ENCODE measurements around the gene SLC38A6.
"Not testable (repeated sequence)": the region's sequence is repeated elsewhere in the genome, so short reads cannot be mapped to it uniquely, and the experiment has no call there.

SLC38A6 gene

GRCh38 chr14:61089126-61089750 lies 108.2 kb downstream of the SLC38A6 start:
- no peak for TF ChIP-seq CTCF (IDR thresholded peaks at IDR 0.05; ENCODE audit: unreplicated experiment in 3 of 3)
- no peaks in the 10 kb centered on the region for H3K27me3 Mint-ChIP-seq (ENCODE audit: low read depth)
- H3K27ac Mint-ChIP-seq, result peak overlapping the region in 1 of 3 experiments; percentile 5
- peaks cover 13% of the 10 kb centered on the region for H3K4me1 Mint-ChIP-seq
- H3K36me3 Mint-ChIP-seq (ENCODE audit: low read depth), result peaks cover 20% of the 10 kb centered on the region
- peaks cover 21% of the 10 kb centered on the region for H3K9me3 Mint-ChIP-seq
- no peak overlapping the region for H3K4me3 Mint-ChIP-seq

- H3K27me3 Mint-ChIP-seq (ENCODE audit: low read depth), result no peaks in the 10 kb centered on the region
These were observed 109.6 kb downstream of the SLC38A6 start for GRCh38 chr14:61090432-61091216.

GRCh38 chr14:61091657-61092273 lies 110.7 kb downstream of the SLC38A6 start:
- no peak overlapping the region for H3K4me3 Mint-ChIP-seq
- peaks cover 14% of the 10 kb centered on the region for H3K36me3 Mint-ChIP-seq (ENCODE audit: low read depth)
- H3K27ac Mint-ChIP-seq, result no peak overlapping the region
- peaks cover 21% of the 10 kb centered on the region for H3K9me3 Mint-ChIP-seq
- peaks cover 13% of the 10 kb centered on the region for H3K4me1 Mint-ChIP-seq
- no peaks in the 10 kb centered on the region for H3K27me3 Mint-ChIP-seq (ENCODE audit: low read depth)
- no peak for TF ChIP-seq CTCF (IDR thresholded peaks at IDR 0.05; ENCODE audit: unreplicated experiment in 3 of 3)

More at GRCh38 chr14:61090432-61091216, 109.6 kb downstream of the SLC38A6 start:
- peak overlapping the region in 1 of 3 experiments; percentile 5 for H3K27ac Mint-ChIP-seq
- TF ChIP-seq CTCF (IDR thresholded peaks at IDR 0.05; ENCODE audit: unreplicated experiment in 3 of 3), result no peak
- H3K4me1 Mint-ChIP-seq, result peaks cover 13% of the 10 kb centered on the region
- no peak overlapping the region for H3K4me3 Mint-ChIP-seq
- H3K36me3 Mint-ChIP-seq (ENCODE audit: low read depth), result peaks cover 14% of the 10 kb centered on the region
- H3K9me3 Mint-ChIP-seq, result peaks cover 19% of the 10 kb centered on the region

GRCh38 chr14:61098096-61098495 lies 117.1 kb downstream of the SLC38A6 start:
- H3K27me3 Mint-ChIP-seq (ENCODE audit: low read depth); H3K4me3 Mint-ChIP-seq; H3K27ac Mint-ChIP-seq: not testable (repeated sequence)
- Mint-ChIP-seq H3K4me1 (peaks cover 39% of the 10 kb centered on the region), H3K36me3 (ENCODE audit: low read depth) (peaks cover 28% of the 10 kb centered on the region), H3K9me3 (peaks cover 34% of the 10 kb centered on the region)

- Mint-ChIP-seq H3K9me3 (peaks cover 34% of the 10 kb centered on the region), H3K4me3 (no peak overlapping the region), H3K27me3 (ENCODE audit: low read depth) (no peaks in the 10 kb centered on the region), H3K27ac (peak overlapping the region in 1 of 3 experiments; percentile 74), H3K36me3 (ENCODE audit: low read depth) (peaks cover 28% of the 10 kb centered on the region), H3K4me1 (peaks cover 46% of the 10 kb centered on the region)
- no peak for TF ChIP-seq CTCF (IDR thresholded peaks at IDR 0.05; ENCODE audit: unreplicated experiment in 3 of 3)
These were observed 117.7 kb downstream of the SLC38A6 start for GRCh38 chr14:61098721-61099120.

GRCh38 chr14:61099216-61099835 lies 118.3 kb downstream of the SLC38A6 start:
- H3K4me1 Mint-ChIP-seq, result peaks cover 52% of the 10 kb centered on the region
- H3K4me3 Mint-ChIP-seq, result no peak overlapping the region
- peaks cover 28% of the 10 kb centered on the region for H3K36me3 Mint-ChIP-seq (ENCODE audit: low read depth)
- H3K9me3 Mint-ChIP-seq, result peaks cover 29% of the 10 kb centered on the region
- no peaks in the 10 kb centered on the region for H3K27me3 Mint-ChIP-seq (ENCODE audit: low read depth)
- H3K27ac Mint-ChIP-seq, result peak overlapping the region in 2 of 3 experiments; percentile 23 to 74
- no peak for TF ChIP-seq CTCF (IDR thresholded peaks at IDR 0.05; ENCODE audit: unreplicated experiment in 3 of 3)
